Mucosa of descending colon (tissue), 3 donors: ENCODE data around the gene ZNF609. TPM values are rescaled to one million over a fixed set of nuclear protein-coding genes. Genes with fewer than 3 reads are reported as not detected.

ENCODE experiments used
- ATAC-seq: fragments of 200-7000 bp; cut with Tn5 transposase; one replicate; pipeline ENCODE4 v1.9.1; 2020; ENCODE audit warnings: mild to moderate bottlenecking, moderate library complexity
- DNase-seq, 3 donors: peaks; one replicate each; pipeline ENCODE4 v3.0.0-alpha.2; 2020
- H3K36me3 ChIP-seq: fragments of 200-600 bp; one replicate; pipeline ENCODE4 v1.8.0; 2021; ENCODE audit warnings: low read depth, mild to moderate bottlenecking
- H3K4me1 ChIP-seq: fragments of 200-600 bp; one replicate; pipeline ENCODE4 v1.8.0; 2021; ENCODE audit warnings: low read depth, mild to moderate bottlenecking
- H3K4me3 ChIP-seq: fragments of 200-600 bp; one replicate; pipeline ENCODE4 v1.8.0; 2021; ENCODE audit warnings: mild to moderate bottlenecking
- H3K9me3 ChIP-seq: fragments of 200-600 bp; one replicate; pipeline ENCODE4 v1.8.0; 2021; ENCODE audit warnings: mild to moderate bottlenecking
- CTCF ChIP-seq: fragments of 200-600 bp; IDR thresholded peaks from one replicate; pipeline ENCODE4 v1.8.0; 2022; ENCODE audit warnings: antibody characterized with exemption, mild to moderate bottlenecking
- intact Hi-C, 2 donors: fragments of 100-400 bp; cut with DNase I in 1 of 2; cut with micrococcal nuclease in 1 of 2; formaldehyde crosslinking; loops; one replicate each; pipeline versions ENCODE4 v1.11.0 to v1.11.1; 2022; cut with DNase I, micrococcal nuclease
- total RNA-seq, 3 donors: library from RNA; stranded (reverse); fragmentation: NEBNext Ultra II Directional in 2 of 3; extraction: Animal tissue kit (Norgen Biotek cat#: 25700) in 2 of 3; gene quantifications; one replicate each; pipeline versions ENCODE4 v1.2.1 to v1.2.4, GENCODE V29; 2021 to 2023
- donor health status: DM: no; HTN: no; CAD: no; lungs with moderate emphysema.
- donor health status: DM: no; HTN: no; CAD: no.
- donor health status: DM: no; HTN: yes; CAD: no.

The ZNF609 gene
- total RNA-seq, 3 donors from 2014 or later: 25.4 to 49.2 (median 29.5) TPM

- DNase-seq (no peak), ATAC-seq (no peak)
- no peak for TF ChIP-seq CTCF
- H3K4me3 ChIP-seq: no peak overlapping the region
- peaks cover 10% of the 10 kb centered on the region for H3K4me1 ChIP-seq
- no peaks in the 10 kb centered on the region for H3K9me3 ChIP-seq
- no peaks in the 10 kb centered on the region for H3K36me3 ChIP-seq
- intact Hi-C loops: no loop called here
Observed at GRCh38 chr15:64459066-64459781, 1.2 kb upstream of the ZNF609 start.

GRCh38 chr15:64460724-64461720, 644 bp downstream of the ZNF609 start:
- ATAC-seq (peak; percentile 65), DNase-seq (peak; percentile 28 to 62 (median 47))
- H3K4me3 ChIP-seq: peak overlapping the region; percentile 64
- TF ChIP-seq CTCF: no peak
- H3K4me1 ChIP-seq: peaks cover 22% of the 10 kb centered on the region
- H3K36me3 ChIP-seq: no peaks in the 10 kb centered on the region
- H3K9me3 ChIP-seq: no peaks in the 10 kb centered on the region
- intact Hi-C loops: no loop called here

GRCh38 chr15:64461721-64462162, 1.4 kb downstream of the ZNF609 start:
- peak; percentile 3 for ATAC-seq

GRCh38 chr15:64462492-64462891, 2.1 kb downstream of the ZNF609 start:
- DNase-seq: no peak
- no peak for TF ChIP-seq CTCF
- ATAC-seq: no peak
- intact Hi-C loops: no loop called here
- H3K36me3 ChIP-seq: no peaks in the 10 kb centered on the region
- no peaks in the 10 kb centered on the region for H3K9me3 ChIP-seq
- no peak overlapping the region for H3K4me3 ChIP-seq
- H3K4me1 ChIP-seq: peaks cover 22% of the 10 kb centered on the region

More at GRCh38 chr15:64461721-64462162, 1.4 kb downstream of the ZNF609 start:
- Histone ChIP-seq H3K4me1 (peaks cover 22% of the 10 kb centered on the region), H3K4me3 (no peak overlapping the region), H3K36me3 (no peaks in the 10 kb centered on the region), H3K9me3 (no peaks in the 10 kb centered on the region)
- DNase-seq: peak in 1 of 3 donors; percentile 20
- no peak for TF ChIP-seq CTCF
- intact Hi-C loops: no loop called here

GRCh38 chr15:64464276-64465005, 4.1 kb downstream of the ZNF609 start:
- Histone ChIP-seq H3K4me3 (no peak overlapping the region), H3K9me3 (no peaks in the 10 kb centered on the region), H3K4me1 (peaks cover 22% of the 10 kb centered on the region), H3K36me3 (no peaks in the 10 kb centered on the region)
- TF ChIP-seq CTCF: no peak
- intact Hi-C loops: no loop called here
- ATAC-seq (no peak), DNase-seq (no peak)
